Epithelial cell of esophagus (primary cell): Measurements from ENCODE around the gene TRIP13.

ENCODE experiments used
- DNase-seq: peaks from one replicate; pipeline ENCODE4 v3.0.0; 2010; ENCODE audit warnings: low read depth
- H3K4me3 ChIP-seq: 2 replicates; pipeline ENCODE4 v1.5.1; 2011; ENCODE audit warnings: mild to moderate bottlenecking, low read length, control low read depth
- TF ChIP-seq, protein P1 (sequence below): IDR thresholded peaks from 2 replicates; pipeline ENCODE4 v1.5.1; 2011; ENCODE audit warnings: low read depth, mild to moderate bottlenecking, low read length, control low read depth, inconsistent platforms; ENCODE audit not compliant: insufficient read depth; ENCODE audit errors: missing control alignments

TRIP13 gene

GRCh38 chr5:947626-948471 lies 55.2 kb downstream of the TRIP13 start:
- no peak overlapping the region for H3K4me3 ChIP-seq
- TF ChIP-seq, protein P1, sequence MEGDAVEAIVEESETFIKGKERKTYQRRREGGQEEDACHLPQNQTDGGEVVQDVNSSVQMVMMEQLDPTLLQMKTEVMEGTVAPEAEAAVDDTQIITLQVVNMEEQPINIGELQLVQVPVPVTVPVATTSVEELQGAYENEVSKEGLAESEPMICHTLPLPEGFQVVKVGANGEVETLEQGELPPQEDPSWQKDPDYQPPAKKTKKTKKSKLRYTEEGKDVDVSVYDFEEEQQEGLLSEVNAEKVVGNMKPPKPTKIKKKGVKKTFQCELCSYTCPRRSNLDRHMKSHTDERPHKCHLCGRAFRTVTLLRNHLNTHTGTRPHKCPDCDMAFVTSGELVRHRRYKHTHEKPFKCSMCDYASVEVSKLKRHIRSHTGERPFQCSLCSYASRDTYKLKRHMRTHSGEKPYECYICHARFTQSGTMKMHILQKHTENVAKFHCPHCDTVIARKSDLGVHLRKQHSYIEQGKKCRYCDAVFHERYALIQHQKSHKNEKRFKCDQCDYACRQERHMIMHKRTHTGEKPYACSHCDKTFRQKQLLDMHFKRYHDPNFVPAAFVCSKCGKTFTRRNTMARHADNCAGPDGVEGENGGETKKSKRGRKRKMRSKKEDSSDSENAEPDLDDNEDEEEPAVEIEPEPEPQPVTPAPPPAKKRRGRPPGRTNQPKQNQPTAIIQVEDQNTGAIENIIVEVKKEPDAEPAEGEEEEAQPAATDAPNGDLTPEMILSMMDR: peak; percentile 9
- DNase-seq: no peak

- no peak overlapping the region for H3K4me3 ChIP-seq
- no peak for DNase-seq
- TF ChIP-seq, protein P1: no peak
Observed at GRCh38 chr5:948472-949274, 56.0 kb downstream of the TRIP13 start.

DNA sequence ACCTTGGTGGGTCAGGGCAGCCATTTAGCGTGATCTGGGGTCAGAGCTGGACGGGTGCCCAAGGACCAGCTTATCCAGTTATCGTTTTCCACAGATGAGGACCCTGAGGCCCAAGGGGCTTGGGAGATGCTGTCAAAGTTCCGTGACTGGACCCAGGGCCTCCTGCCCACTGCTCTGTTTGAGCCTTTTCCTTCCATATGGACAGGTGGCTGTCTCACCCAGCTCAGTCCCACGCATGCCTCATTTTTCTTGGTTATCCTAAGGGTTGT lies 56.5 kb downstream of the TRIP13 start:
- TF ChIP-seq, protein P1: no peak
- H3K4me3 ChIP-seq: no peak overlapping the region
- no peak for DNase-seq

- DNase-seq: no peak
- H3K4me3 ChIP-seq: no peak overlapping the region
- TF ChIP-seq, protein P1: no peak
Observed at GRCh38 chr5:949815-950560, 57.3 kb downstream of the TRIP13 start.

GRCh38 chr5:951940-952596 lies 59.4 kb downstream of the TRIP13 start:
- TF ChIP-seq, protein P1: no peak
- no peak overlapping the region for H3K4me3 ChIP-seq
- DNase-seq: no peak

GRCh38 chr5:952597-953271 lies 60.0 kb downstream of the TRIP13 start:
- TF ChIP-seq, protein P1: no peak
- DNase-seq: no peak
- no peak overlapping the region for H3K4me3 ChIP-seq
